Glutamatergic neuron (in vitro differentiated cells): ENCODE measurements around the gene VOPP1. TPM values are rescaled to one million over a fixed set of nuclear protein-coding genes. Genes with fewer than 3 reads are reported as not detected.

ENCODE experiments used
- DNase-seq: peaks from one replicate; pipeline ENCODE4 v3.0.0; 2022
- H3K27ac Mint-ChIP-seq: one replicate; pipeline ENCODE4 v1.8.0; 2020; ENCODE audit warnings: mild to moderate bottlenecking, mixed read lengths, inconsistent platforms; ENCODE audit not compliant: unreplicated experiment
- H3K27me3 Mint-ChIP-seq: one replicate; pipeline ENCODE4 v1.8.0; 2020; ENCODE audit warnings: mild to moderate bottlenecking, moderate library complexity, mixed read lengths, inconsistent platforms; ENCODE audit not compliant: unreplicated experiment
- H3K36me3 Mint-ChIP-seq: one replicate; pipeline ENCODE4 v1.8.0; 2020; ENCODE audit warnings: mild to moderate bottlenecking, mixed read lengths, inconsistent platforms; ENCODE audit not compliant: unreplicated experiment
- H3K4me1 Mint-ChIP-seq: one replicate; pipeline ENCODE4 v1.8.0; 2020; ENCODE audit warnings: mild to moderate bottlenecking, low read depth, mixed read lengths, inconsistent platforms; ENCODE audit not compliant: unreplicated experiment
- H3K4me3 Mint-ChIP-seq: one replicate; pipeline ENCODE4 v1.8.0; 2020; ENCODE audit warnings: mild to moderate bottlenecking, mixed read lengths, inconsistent platforms; ENCODE audit not compliant: unreplicated experiment
- H3K9me3 Mint-ChIP-seq: one replicate; pipeline ENCODE4 v1.8.0; 2020; ENCODE audit warnings: mild to moderate bottlenecking, moderate library complexity, mixed read lengths, inconsistent platforms; ENCODE audit not compliant: unreplicated experiment
- CTCF ChIP-seq: fragments of 200-600 bp; sonication (generic); IDR thresholded peaks from one replicate; pipeline ENCODE4 v1.5.0; 2021; ENCODE audit not compliant: partially characterized antibody, unreplicated experiment
- total RNA-seq: library from RNA; stranded (reverse); fragmentation: NEBNext Ultra II Directional; extraction: Animal tissue kit (Norgen Biotek cat#: 25700); gene quantifications from one replicate; pipeline ENCODE4 v1.2.1, GENCODE V29; 2021; ENCODE audit not compliant: unreplicated experiment

The VOPP1 gene
- total RNA-seq, 1 donor from 2014 or later, result 30.6 TPM

GRCh38 chr7:55449992-55450535 lies 122.2 kb downstream of the VOPP1 start:
- Mint-ChIP-seq H3K9me3 (peaks cover 2% of the 10 kb centered on the region), H3K4me3 (no peak overlapping the region), H3K27me3 (no peaks in the 10 kb centered on the region), H3K4me1 (no peaks in the 10 kb centered on the region), H3K27ac (no peak overlapping the region), H3K36me3 (peaks cover 4% of the 10 kb centered on the region)
- no peak for TF ChIP-seq CTCF
- DNase-seq, result no peak

GRCh38 chr7:55449205-55449991 lies 122.9 kb downstream of the VOPP1 start:
- Mint-ChIP-seq H3K36me3 (peaks cover 4% of the 10 kb centered on the region), H3K27me3 (no peaks in the 10 kb centered on the region), H3K4me3 (no peak overlapping the region), H3K4me1 (no peaks in the 10 kb centered on the region), H3K9me3 (no peaks in the 10 kb centered on the region), H3K27ac (no peak overlapping the region)
- TF ChIP-seq CTCF, result no peak
- DNase-seq, result no peak

GRCh38 chr7:55448526-55448925 lies 123.8 kb downstream of the VOPP1 start:
- Mint-ChIP-seq H3K36me3 (peaks cover 4% of the 10 kb centered on the region), H3K27me3 (no peaks in the 10 kb centered on the region), H3K27ac (no peak overlapping the region), H3K4me3 (no peak overlapping the region), H3K4me1 (no peaks in the 10 kb centered on the region), H3K9me3 (no peaks in the 10 kb centered on the region)
- TF ChIP-seq CTCF, result no peak
- no peak for DNase-seq

- Mint-ChIP-seq H3K9me3 (no peaks in the 10 kb centered on the region), H3K27ac (no peak overlapping the region), H3K27me3 (no peaks in the 10 kb centered on the region), H3K4me1 (peaks cover 1% of the 10 kb centered on the region), H3K4me3 (no peak overlapping the region), H3K36me3 (peaks cover 4% of the 10 kb centered on the region)
- TF ChIP-seq CTCF, result no peak
- no peak for DNase-seq
Observed at GRCh38 chr7:55444786-55445185, 127.5 kb downstream of the VOPP1 start.
